ENCODE results near the gene CADPS2.

GRCh38 chr7:122604251-122604650, 282.0 kb downstream of the CADPS2 start:
- TF ChIP-seq EP300 (IDR thresholded peaks at IDR 0.05; ENCODE audit: borderline replicate concordance) (no peak), TEAD4 (IDR thresholded peaks at IDR 0.05) (no peak), NFIC (IDR thresholded peaks at IDR 0.05) (no peak)
